ENCODE measurements around the gene PHGDH. TPM values are rescaled to one million over a fixed set of nuclear protein-coding genes. Genes with fewer than 3 reads are reported as not detected.
A peak's percentile ranks its signal among the peaks of the same experiment; 100 is the strongest.
"Not testable (repeated sequence)": the region's sequence is repeated elsewhere in the genome, so short reads cannot be mapped to it uniquely, and the experiment has no call there.

Gene PHGDH
- total and polyA plus RNA-seq, 2 experiments from 2014 or later = 86.9 to 89.8 TPM

DNA sequence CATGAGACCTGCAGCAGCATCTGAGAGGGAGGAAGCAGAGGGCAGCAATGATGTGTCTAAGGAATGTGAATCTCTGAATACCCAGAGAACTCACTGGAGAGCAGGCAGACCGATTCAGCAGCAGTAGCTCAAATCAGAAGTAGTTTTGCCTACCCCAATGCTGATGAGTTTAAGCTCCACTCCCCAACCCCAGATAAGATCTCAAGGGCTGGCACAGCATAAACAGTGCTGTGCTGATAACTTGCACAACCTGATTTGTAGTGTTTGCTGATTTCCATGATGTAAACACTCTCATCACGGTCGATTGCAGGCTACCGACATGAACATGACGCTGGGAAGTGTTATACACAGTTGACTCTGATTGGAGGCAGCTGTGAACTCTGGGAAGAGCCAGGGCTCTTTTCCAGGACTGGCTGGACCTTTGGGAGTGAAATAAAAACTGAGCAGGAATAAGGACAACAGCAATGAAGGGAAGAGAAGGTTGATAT lies 68.2 kb downstream of the PHGDH start:
- DNase-seq (ENCODE audit: low read depth in 1 of 2, low spot score in 1 of 2) = peak in 1 of 2 donors; percentile 71
- Histone ChIP-seq H3K36me3 (no peaks in the 10 kb centered on the region), H3K4me1 (ENCODE audit: low read depth) (no peaks in the 10 kb centered on the region), H3K27ac (no peak overlapping the region), H3K4me3 (no peak overlapping the region), H3K9me3 (ENCODE audit: low read depth) (no peaks in the 10 kb centered on the region), H3K27me3 (no peaks in the 10 kb centered on the region)
- no peak for TF ChIP-seq CTCF (IDR thresholded peaks at IDR 0.05; ENCODE audit: low read depth, low read length)

- no peak for TF ChIP-seq CTCF (IDR thresholded peaks at IDR 0.05; ENCODE audit: low read depth, low read length)
- H3K27ac ChIP-seq = no peak overlapping the region
- no peaks in the 10 kb centered on the region for H3K4me1 ChIP-seq (ENCODE audit: low read depth)
- no peaks in the 10 kb centered on the region for H3K9me3 ChIP-seq (ENCODE audit: low read depth)
- no peak overlapping the region for H3K4me3 ChIP-seq
- no peaks in the 10 kb centered on the region for H3K27me3 ChIP-seq
- DNase-seq (ENCODE audit: low read depth in 1 of 2, low spot score in 1 of 2) = no peak
- H3K36me3 ChIP-seq = no peaks in the 10 kb centered on the region
Observed at GRCh38 chr1:119781434-119782210, 69.9 kb downstream of the PHGDH start.

- DNase-seq (ENCODE audit: low read depth in 1 of 2, low spot score in 1 of 2) = no peak
- no peaks in the 10 kb centered on the region for H3K9me3 ChIP-seq (ENCODE audit: low read depth)
- H3K4me1 ChIP-seq (ENCODE audit: low read depth) = no peaks in the 10 kb centered on the region
- H3K4me3 ChIP-seq = no peak overlapping the region
- TF ChIP-seq CTCF (IDR thresholded peaks at IDR 0.05; ENCODE audit: low read depth, low read length) = no peak
- H3K36me3 ChIP-seq = no peaks in the 10 kb centered on the region
- H3K27ac ChIP-seq = no peak overlapping the region
- H3K27me3 ChIP-seq = no peaks in the 10 kb centered on the region
Observed at GRCh38 chr1:119782631-119783325, 71.0 kb downstream of the PHGDH start.

GRCh38 chr1:119783354-119784185 lies 71.8 kb downstream of the PHGDH start:
- no peak for TF ChIP-seq CTCF (IDR thresholded peaks at IDR 0.05; ENCODE audit: low read depth, low read length)
- Histone ChIP-seq H3K36me3 (no peaks in the 10 kb centered on the region), H3K27me3 (no peaks in the 10 kb centered on the region), H3K27ac (no peak overlapping the region), H3K9me3 (ENCODE audit: low read depth) (no peaks in the 10 kb centered on the region), H3K4me3 (no peak overlapping the region), H3K4me1 (ENCODE audit: low read depth) (no peaks in the 10 kb centered on the region)
- DNase-seq (ENCODE audit: low read depth in 1 of 2, low spot score in 1 of 2) = peak in 1 of 2 donors; percentile 92

GRCh38 chr1:119784191-119784781 lies 72.6 kb downstream of the PHGDH start:
- Histone ChIP-seq H3K4me1 (ENCODE audit: low read depth) (no peaks in the 10 kb centered on the region), H3K4me3 (no peak overlapping the region), H3K36me3 (no peaks in the 10 kb centered on the region), H3K27ac (no peak overlapping the region), H3K9me3 (ENCODE audit: low read depth) (no peaks in the 10 kb centered on the region), H3K27me3 (no peaks in the 10 kb centered on the region)
- peak in 1 of 2 donors; percentile 94 for DNase-seq (ENCODE audit: low read depth in 1 of 2, low spot score in 1 of 2)
- TF ChIP-seq CTCF (IDR thresholded peaks at IDR 0.05; ENCODE audit: low read depth, low read length) = no peak

DNA sequence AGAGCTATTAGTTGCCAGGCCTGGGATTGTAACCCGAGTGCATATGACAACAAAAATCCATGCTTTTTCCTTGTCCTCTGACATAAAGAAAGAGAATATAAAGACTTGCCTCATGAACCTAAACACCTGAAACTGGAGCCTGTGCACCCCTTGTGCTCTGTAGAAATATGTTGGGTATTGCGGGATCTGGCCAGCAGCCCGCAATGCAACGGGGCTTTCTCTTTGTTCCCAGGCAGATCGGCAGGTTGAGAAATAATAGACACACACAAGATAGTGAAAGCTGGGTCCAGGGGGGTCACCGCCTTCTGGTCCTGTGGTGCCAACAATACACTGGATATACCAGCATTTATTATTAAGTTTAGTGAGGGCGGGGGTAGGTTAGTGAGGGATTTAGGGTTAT lies 74.3 kb downstream of the PHGDH start:
- not testable (repeated sequence) for H3K9me3 ChIP-seq (ENCODE audit: low read depth); H3K27ac ChIP-seq; DNase-seq (ENCODE audit: low read depth in 1 of 2, low spot score in 1 of 2); H3K27me3 ChIP-seq; H3K36me3 ChIP-seq; H3K4me3 ChIP-seq; H3K4me1 ChIP-seq (ENCODE audit: low read depth)

DNA sequence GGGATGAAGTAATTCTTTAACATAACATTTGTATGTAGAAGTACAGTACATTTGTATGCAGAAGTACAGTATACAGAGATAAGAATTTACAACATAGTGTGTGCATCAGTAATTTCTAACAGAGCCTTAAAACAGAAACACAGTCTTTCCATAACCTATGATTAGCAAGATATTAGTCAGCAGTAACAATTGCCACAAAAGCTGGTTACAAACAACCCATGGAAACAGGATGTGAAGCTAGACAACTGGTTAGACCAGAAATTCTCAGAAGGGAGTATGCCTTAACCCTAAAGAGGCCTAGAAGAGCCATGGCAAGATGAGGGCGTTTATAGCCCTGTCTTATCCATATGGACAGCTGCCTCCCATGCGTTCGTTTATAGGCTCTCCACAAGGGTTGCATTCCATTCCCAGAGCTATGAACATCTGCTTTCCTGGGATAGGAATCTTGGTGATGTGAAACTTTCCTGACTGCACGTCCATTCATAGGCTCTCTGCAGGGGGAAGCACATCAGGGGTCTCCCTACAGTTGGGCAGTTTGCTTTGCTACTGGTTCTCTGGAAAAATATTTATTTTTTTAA lies 74.8 kb downstream of the PHGDH start:
- not testable (repeated sequence) for DNase-seq (ENCODE audit: low read depth in 1 of 2, low spot score in 1 of 2); H3K4me3 ChIP-seq; H3K27ac ChIP-seq

More for the DNA sequence above, 74.8 kb downstream of the PHGDH start:
- H3K27me3 ChIP-seq; H3K9me3 ChIP-seq (ENCODE audit: low read depth); H3K4me1 ChIP-seq (ENCODE audit: low read depth); H3K36me3 ChIP-seq: not testable (repeated sequence)
